Stimulated activated CD4-positive, alpha-beta T cell treated with anti-CD3 and anti-CD28 coated beads, Interleukin-12 subunit alpha, Interleukin-12 subunit beta, amount 100 ng/mL, for 24 hours (primary cell): Measurements from ENCODE around the gene SH3GL1.

Experiments
- DNase-seq, 2 experiments: peaks; one replicate each; pipeline ENCODE4 v3.0.0-alpha.2; 2020; ENCODE audit warnings: low read depth in 2 of 2

Gene SH3GL1

DNA sequence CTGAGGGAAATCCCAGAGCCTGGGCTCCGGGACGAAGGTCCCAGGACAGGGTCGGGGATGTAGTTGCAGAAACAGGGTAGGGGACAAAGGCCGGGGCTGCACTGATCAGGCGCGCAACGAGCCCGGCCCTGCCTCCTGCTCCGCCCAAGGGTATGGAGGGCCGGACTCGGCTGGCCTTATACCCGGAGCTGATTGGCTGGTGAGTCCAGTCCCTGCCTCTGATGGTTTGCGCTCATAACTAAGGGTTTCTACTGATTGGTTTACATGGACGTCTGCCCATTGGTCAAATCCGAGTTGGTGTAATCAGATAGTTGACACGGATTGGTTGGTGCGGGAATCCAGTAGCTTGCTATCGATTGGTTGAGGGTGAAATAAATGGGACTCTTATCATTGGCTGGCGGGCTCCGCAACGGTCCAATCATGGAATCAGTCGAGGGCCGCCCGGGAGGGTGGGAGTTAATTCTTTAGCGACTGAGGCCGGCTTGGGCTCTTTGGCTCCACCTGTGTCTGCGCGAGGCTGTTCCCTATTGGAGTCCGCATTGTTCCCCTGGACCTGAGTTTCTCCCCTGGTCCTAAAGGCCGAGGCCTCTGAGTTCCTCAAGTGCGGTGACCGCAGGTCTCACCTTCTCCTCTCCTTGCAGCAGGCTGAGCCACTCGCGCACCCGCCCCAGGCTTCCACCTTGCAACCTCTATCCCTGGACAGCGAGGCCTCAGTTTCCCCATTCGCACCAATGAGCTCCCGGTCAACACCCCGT is 57.6 kb downstream of the SH3GL1 start:
- peak; percentile 86 to 88 for DNase-seq

DNA sequence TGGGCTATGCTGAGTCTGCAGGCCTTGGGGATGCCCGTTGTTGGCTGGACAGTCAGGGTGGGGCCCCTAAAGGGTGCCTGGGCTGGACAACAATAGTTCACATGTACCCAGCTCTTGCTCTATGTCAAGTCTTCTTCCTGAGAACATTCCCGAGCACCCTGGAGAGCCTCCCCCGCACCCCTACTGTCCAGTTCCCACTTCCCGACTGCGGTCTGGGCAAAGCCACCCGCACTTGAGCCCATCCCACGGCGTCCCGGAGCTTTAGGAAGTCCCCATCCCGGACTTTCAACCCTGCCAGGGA is 58.1 kb downstream of the SH3GL1 start:
- no peak for DNase-seq

DNA sequence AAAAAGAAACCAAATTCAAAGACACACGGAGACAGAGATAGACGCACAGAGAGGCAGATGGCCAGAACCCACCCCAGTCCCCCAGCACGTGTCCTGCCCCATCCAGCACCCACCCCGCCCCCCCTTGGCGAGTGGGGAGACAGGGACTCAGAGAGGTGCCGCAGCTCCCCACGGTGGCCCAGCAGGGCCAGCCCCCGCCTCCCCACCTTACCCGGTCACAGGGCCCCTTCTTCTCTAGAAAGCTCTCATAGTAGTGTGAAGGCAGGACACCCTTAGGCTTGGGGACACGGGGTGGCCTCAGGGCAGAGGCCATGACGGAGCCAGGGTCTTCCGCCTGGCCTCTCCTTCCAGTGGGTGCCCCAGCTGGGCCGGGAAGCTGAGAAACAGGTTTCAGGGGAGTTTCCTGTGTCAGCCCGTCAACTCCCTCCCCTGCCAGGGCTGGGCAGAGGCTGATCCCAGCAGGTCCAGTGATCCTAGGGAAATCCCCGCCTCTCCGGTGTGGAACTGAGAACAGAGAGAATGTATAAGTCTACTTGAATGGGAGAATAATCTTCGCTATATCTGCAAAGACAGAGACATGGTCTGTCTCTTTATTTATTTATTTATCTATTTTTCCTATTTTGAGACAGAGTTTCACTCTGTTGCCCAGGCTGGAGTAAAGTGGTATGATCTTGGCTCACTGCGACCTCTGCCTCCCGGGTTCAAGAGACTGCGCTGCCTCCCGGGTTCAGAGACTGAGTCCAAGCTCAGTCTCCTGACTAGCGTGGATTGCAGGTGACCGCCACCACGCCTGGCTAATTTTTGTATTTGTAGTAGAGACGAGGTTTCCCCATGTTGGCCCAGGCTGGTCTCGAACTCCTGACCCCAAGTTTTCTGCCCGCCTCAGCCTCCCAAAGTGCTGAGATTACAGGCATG is 61.6 kb downstream of the SH3GL1 start, which contains the start of gene STAP2:
TSS of gene STAP2 (minus strand) at position 387 of the 915 bp plus-strand sequence. CDS start at position 313, 74 bp downstream.
- no peak for DNase-seq

DNA sequence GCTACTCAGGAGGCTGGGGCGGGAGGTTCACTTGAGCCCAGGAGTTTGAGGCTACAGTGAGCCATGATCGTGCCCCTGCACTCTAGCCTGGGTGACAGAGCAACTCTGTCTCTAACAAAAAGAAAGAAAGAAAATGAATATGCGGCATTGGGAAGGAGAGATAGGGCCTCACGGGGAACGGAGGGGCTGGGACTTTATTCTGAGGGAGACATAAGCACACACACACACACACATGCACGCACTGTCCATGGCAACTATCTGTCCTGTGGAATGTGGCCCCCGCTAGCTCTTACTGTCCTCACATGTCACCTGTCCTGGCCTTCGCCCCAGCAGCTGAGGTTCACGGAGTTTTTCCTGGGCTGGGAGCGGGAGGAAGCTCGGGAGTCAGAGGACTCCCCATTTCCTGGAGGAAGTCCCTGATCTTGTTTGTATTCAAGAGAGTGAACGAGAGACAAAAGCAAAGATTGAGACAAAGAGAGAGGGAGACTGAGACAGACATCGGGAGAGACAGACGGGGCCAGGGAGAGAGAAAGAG is 62.4 kb downstream of the SH3GL1 start:
- DNase-seq = no peak

DNA sequence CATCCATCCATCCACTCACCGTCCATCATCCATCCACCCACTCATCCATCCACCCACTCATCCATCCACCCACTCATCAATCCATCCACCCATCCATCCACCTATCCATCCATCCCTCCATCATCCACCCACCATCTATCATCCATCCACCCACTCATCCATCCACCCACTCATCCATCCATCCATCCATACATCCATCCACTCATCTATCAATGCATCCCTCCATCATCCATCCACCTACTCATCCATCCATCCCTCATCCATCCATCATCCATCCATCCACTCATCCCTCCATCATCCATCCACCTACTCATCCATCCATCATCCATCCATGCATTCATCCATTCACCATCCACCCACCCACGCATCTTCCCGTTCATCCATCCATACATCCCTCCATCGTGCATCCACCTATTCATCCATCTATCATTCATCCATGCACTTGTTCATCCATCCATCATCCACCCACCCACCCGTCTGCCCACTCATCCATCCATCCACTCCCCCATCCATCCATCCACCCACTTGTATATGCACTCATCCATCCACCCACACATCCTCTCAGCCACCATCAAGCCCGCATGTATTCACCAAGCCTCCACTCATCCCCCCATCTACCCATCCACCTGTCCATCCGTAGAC is 65.3 kb downstream of the SH3GL1 start:
- no peak for DNase-seq

DNA sequence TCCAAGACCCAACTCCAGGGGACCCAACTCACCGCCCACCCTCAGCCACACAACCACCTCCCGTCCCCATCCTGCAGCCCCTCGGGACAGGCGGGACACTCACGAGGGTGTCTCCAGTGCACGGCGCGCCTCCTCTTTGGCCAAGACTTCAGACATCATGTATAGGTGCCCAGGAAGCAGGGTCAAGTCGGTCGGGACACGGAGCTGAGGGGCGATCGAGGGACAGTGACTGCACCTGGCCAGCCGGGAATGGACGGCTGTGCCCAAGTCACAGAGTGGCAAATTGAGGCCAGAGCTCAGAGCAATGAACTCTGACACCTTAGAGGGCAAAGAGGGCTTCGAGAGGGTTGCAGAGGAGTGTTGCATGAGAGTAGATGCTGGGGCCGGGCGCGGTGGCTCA is 70.5 kb downstream of the SH3GL1 start:
- no peak for DNase-seq

DNA sequence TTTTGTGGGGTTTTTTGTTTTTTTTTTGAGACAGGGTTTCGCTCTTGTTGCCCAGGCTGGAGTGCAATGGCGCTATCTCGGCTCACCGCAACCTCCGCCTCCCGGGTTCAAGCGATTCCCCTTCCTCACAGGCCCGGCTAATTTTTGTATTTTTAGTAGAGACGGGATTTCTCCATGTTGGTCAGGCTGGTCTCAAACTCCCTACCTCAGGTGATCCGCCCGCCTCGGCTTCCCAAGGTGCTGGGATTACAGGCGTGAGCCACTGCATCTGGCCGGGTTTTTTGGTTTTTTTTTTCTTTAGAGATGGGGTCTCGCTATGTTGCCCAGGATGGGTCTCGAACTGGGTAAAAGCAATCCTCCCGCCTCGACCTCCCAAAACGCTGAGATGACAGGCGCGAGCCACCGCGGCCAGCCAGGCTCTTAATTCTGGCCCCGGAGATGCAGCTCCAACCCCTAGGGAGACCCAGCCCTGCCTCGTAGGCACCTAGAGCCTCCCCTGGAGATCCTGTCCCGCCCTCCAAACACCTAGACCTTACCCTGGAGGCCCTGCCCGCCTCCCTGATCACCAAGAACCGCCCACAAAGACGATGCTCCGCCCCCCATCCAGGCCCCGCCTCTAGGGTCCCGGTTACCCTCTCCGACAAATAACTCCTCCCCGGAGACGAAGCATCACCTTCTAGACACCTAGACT is 71.2 kb downstream of the SH3GL1 start:
- peak in 1 of 2 experiments; percentile 64 for DNase-seq

DNA sequence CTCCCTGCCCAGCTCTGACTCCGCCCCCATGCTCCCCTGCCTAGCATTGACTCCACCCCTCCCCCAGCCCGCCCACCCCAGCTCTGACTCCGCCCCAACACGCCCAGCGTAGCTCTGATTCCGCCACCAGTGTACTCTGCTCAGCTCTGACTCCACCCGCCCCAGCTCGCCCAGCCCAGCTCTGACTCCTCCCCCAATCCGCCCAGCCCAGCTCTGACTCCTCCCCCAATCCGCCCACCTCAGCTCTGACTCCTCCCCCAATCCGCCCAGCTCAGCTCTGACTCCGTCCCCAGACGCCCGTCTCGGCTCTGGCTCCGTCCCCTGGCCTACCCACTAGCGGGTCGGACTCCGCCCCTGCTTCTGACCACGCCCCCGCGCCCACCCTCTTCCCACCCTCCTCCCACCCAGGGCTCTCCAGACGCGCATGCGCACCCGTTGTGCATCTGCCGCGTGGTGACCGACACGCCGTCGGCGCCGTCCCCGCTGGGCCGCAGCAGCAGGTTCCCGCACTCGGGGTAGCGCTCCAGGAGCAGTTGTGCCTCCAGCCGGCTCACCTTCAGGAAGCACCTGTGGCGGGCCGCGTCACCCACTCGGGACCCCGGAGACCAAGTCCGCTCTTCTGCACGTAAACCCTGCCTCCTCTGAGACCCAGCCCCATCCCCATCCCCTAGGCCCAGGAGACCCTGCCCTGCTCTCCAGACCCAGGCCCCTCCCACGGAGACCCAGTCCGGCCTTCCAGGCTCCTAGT is 71.9 kb downstream of the SH3GL1 start:
- peak; percentile 98 to 99 for DNase-seq

DNA sequence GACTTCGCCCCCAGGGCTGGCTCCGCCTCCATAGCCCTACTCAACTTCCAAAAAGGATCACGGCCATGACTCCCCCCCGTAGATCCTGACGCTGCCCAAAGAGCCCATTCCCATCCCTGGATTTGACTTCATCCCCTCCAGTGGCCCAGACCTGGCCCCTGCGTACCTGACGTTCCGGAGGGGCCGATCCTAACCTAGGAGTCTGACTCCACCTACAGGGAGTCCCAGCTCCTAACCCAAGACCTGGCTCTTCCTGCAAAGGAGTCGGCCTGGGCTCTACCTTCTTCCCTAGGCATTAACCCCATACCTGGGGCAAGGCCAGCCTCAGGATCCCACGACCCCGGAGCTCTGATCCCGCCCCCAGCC is 72.5 kb downstream of the SH3GL1 start:
- DNase-seq = no peak

DNA sequence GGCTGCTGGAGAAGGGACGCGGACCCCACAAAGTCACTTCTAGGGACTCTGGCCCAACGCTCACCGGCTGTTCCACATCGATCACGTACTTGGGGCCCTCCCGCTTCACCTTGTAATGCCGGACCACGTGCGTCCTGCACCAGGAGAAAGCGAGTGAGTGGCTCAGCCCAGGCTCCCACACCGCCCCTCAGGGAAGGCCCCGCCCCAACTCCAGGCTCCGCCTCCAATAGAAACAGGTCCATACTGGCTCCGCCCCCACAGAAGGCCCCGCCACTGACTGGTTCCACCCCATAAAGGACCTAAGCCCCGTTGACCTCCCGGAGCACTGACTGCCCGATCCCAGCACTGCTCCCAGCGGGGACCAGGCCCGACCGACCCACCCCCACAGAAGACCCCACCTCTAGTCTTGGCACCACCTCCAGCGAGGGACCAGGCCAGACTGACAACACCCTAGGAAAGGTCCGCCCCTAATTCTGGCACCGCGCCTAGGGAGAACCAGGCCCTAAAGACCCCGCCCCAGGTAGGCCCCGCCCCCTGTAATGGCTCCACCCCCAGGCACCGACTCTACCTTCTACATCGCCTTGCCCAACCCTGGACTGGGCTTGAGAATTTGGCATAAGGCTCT is 73.0 kb downstream of the SH3GL1 start:
- peak; percentile 60 to 81 for DNase-seq

DNA sequence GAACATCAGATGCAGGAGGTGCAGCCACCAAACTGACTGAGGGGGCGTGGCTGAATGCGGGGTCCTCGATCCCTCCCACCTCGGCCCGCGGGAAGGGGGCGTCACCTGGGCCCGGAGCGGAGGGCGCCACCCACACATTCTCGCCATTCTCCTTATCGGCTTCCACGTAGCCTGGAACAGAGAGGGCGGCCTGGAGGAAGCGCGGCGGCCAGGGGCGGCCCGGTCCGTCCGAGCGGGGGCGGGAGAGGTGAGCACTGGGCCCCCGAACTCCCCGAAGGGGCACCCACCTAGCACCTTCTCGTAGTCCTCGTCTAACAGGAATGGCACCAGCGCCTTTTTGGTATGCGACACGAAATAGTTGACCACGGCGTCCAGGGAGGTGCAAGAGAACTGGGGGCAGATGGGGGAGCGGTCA is 73.5 kb downstream of the SH3GL1 start:
- DNase-seq = no peak

DNA sequence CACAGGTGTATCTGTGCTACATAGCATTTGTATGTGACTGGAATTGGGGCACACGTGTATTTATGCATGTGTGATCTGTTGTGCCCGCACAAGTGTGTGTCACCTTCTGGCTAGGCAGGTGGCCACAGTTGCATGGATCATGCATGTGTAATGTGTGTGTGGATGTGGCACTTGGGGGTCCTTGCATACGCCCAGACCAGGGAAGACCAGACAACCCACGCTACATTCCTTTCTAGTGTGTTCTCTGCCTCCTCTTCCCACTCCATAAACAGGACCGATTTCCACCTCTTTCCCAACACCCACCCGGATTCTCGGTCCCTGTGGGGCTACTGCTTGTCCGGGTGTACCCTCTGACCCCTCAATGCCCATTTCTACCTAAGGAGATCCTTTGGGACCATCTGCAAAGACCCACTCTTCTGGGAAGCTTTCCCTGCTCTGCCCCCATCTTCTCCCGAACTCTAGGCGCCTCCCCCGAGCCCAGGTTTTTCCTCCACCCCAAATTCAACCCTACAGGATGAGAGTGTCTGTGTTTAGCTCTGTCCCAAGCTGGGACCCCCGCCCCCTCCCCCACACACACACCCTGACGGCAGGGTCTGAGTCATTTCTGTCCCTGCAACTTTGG is 74.0 kb downstream of the SH3GL1 start:
- DNase-seq = no peak

DNA sequence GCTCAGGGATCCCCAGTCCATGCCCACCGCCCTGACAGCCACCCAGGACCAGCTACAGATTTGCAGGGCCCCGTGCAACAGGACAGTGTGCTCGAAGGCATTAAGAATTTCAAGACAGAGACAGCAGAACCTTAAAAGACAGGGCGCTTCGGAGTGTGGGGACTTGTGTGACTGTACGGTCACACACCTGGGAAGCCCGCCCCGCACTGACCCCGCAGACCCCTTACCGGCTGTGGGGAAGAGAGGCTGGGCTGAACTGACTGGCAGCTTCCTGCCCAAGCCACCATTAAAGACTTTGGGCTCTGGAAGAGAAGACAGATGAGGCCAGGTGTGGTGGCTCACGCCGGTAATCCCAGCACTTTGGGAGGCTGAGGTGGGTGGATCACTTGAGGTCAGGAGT is 76.1 kb downstream of the SH3GL1 start:
- DNase-seq = no peak

DNA sequence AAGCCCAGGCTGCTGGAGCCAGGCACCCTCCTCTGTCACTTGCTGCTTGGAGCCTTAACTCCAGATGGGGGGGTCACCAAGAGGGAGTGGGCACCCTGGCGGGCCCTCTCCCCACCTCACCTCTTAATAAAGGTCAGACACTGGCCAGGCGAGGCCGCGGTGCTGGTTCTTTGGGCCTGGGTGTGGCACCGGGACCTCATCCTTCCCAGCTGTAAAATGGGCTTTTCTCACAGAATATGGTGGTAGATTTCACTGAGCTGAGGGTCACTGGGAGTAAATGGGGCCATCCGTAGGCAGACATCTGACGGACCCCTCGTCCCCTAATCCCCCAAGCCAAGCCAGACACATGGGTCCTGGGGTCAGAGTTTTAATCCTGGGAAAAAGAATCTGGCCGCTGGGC is 76.7 kb downstream of the SH3GL1 start:
- DNase-seq = no peak

DNA sequence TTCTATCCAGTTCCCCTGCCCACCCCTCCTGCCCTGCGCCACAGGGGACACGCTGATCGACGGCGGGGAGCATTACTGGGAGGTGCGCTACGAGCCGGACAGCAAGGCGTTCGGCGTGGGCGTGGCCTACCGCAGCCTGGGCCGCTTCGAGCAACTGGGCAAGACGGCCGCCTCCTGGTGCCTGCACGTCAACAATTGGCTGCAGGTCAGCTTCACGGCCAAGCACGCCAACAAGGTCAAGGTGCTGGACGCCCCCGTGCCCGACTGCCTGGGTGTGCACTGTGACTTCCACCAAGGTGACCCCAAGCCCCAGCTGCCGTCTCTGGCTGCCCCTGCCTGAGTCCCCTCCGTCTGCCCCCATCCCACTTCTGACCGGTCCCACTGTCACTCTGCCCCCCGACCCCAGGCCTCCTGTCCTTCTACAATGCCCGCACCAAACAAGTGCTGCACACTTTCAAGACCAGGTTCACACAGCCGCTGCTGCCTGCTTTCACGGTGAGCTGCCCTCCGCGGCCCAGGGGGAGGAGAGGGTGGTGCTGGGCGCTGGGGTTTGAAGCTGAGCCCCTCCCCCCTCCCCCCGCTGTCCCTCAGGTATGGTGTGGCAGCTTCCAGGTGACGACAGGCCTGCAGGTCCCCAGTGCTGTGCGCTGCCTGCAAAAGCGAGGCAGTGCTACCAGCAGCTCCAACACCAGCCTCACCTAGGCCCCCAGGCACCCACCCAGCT is 77.2 kb downstream of the SH3GL1 start:
- DNase-seq = no peak

DNA sequence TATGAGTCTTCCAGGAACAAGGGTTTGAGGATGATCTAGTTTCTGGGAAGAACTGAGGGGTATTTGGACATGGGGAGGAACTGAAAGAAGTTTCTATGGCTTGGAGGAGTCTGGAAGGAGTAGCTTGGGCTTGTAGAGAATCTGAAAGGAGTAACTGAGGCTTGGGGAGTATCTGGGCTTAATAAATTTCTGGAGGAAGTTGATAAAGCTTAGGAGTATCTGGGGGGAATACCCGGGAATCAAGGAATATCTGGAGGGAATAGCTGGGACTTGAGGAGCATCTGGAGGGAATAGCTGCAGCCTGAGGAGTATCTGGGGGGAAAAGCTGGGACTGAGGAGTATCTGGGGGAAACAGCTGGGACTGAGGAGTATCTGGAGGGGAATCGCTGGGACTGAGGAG is 79.9 kb downstream of the SH3GL1 start:
- no peak for DNase-seq

DNA sequence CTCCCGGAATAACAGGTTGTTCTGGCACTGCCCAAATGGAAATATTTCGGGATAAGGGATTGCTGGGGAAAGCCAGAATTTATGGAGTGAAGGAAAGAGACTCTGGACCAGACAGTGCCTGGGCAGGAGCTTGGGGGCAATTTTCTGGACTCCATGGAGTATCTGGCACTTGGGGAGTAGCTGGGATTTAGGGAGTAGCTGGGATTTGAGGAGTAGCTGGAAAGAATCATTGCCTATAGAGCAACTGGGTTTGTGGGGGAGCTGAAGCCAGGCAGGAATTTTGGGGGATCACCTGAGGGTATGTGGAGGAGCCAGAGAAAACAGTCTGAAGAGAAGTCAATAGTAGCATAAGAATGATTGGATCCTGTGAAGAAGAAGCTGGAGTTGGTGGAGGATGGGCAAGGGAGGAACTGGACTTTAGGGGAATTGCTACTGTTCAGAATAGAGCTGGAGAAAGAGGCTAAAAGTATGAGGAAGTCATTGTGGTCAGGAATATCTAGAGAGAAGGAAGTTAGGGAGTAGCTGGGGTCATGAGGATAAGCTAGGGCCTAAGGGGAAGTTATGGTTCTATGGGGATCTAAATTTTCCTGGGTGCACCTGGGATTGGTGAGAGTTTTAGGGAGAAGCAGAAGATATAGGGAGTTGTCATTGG is 81.2 kb downstream of the SH3GL1 start:
- no peak for DNase-seq

DNA sequence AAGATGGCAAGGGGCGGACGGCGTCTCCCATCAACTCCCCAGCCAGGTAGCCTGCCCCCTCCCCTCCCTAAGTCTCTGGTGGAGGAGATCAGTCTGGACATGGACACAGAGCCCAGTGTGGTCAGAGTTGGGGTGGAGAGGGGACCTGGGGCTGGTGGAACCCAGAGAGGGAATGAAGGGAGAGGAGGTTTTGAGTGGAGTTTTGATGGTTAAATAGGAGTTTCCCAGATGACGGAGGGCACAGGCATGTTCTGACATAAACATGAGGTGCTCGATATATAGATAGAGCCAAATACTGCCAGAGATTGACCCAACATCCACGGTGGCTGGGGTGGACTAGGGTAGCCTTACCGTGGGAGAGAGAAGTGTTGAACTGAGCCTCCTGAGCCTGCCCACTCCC is 81.9 kb downstream of the SH3GL1 start:
- no peak for DNase-seq

DNA sequence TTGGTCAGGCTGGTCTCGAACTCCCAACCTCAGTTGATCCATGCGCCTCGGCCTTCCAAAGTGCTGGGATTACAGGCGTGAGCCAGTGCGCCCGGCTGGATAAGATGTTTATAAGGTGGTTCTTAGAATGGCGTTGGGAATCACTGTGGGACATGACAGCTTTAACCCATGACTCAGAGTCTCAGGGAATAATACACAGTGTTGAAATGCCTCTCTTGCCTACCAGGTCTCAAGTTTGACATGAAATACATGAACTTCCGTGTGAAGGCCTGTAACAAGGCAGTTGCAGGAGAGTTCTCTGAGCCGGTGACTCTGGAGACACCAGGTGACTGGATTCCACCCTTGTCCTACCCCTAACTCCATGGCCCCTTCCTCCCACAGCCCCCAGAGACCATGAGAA is 83.4 kb downstream of the SH3GL1 start:
- no peak for DNase-seq
